ENCODE measurements around the gene KLHL28. TPM values are rescaled to one million over a fixed set of nuclear protein-coding genes. Genes with fewer than 3 reads are reported as not detected.

Gene KLHL28
- total RNA-seq, 2 donors from 2014 or later = 18.6 to 20.3 TPM

DNA sequence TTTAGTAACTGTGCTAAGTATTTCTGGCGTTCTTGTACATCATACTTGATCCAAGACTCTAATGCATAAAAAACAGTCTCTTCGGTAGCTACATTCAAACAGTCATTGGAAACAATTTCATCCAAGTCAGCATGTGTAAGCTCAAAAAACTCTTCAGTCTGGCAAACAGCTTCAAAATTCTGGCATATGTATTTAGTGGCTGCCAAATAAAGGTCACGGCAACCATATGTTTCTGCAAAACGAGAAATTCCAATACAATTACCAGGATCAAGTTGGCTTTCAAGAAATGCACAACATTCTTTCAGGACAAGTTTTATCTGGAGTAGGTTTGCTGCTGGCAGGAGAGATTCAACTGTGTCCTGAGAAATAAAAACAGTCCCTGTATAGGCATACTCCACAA is 16.5 kb downstream of the KLHL28 start:
- H3K36me3 ChIP-seq (ENCODE audit: control insufficient read depth, insufficient read depth, low read length) = peaks cover 78% of the 10 kb centered on the region
- no peaks in the 10 kb centered on the region for H3K4me1 Mint-ChIP-seq
- no peak for TF ChIP-seq CTCF (conservative IDR thresholded peaks at IDR 0.05)
- DNase-seq = no peak
- H3K27me3 ChIP-seq (ENCODE audit: control insufficient read depth, insufficient read depth, low read length, poor library complexity, severe bottlenecking) = no peaks in the 10 kb centered on the region
- H3K36me3 Mint-ChIP-seq (ENCODE audit: low read depth) = peaks cover 60% of the 10 kb centered on the region
- H3K9me3 Mint-ChIP-seq = peaks cover 8% of the 10 kb centered on the region
- no peak overlapping the region for H3K4me3 Mint-ChIP-seq
- no peak overlapping the region for H3K9ac ChIP-seq (ENCODE audit: extremely low read depth, low read length, poor library complexity, severe bottlenecking)
- H3K9me3 ChIP-seq (ENCODE audit: control insufficient read depth, low read length) = peaks cover 22% of the 10 kb centered on the region
- H3K4me3 ChIP-seq (ENCODE audit: low read length) = no peak overlapping the region
- 90 to 95% methylated on average over 4 of the region's 4 CpGs for WGBS, 2 experiments (ENCODE audit: insufficient coverage in 1 of 2, insufficient read length in 1 of 2)
- no peak overlapping the region for H3K27ac ChIP-seq (ENCODE audit: low read depth, low read length)
- no peaks in the 10 kb centered on the region for H3K4me1 ChIP-seq (ENCODE audit: control insufficient read depth, insufficient read depth, low read length)
- H3K27ac Mint-ChIP-seq = no peak overlapping the region
- no peaks in the 10 kb centered on the region for H3K27me3 Mint-ChIP-seq (ENCODE audit: insufficient read depth)

GRCh38 chr14:44944107-44944506 is 17.6 kb downstream of the KLHL28 start:
- peaks cover 33% of the 10 kb centered on the region for H3K9me3 ChIP-seq (ENCODE audit: control insufficient read depth, low read length)
- H3K9ac ChIP-seq (ENCODE audit: extremely low read depth, low read length, poor library complexity, severe bottlenecking) = no peak overlapping the region
- no peak for TF ChIP-seq CTCF (conservative IDR thresholded peaks at IDR 0.05)
- Mint-ChIP-seq H3K27ac (no peak overlapping the region), H3K4me3 (no peak overlapping the region), H3K4me1 (no peaks in the 10 kb centered on the region), H3K36me3 (ENCODE audit: low read depth) (peaks cover 71% of the 10 kb centered on the region), H3K27me3 (ENCODE audit: insufficient read depth) (no peaks in the 10 kb centered on the region), H3K9me3 (peaks cover 15% of the 10 kb centered on the region)
- H3K27me3 ChIP-seq (ENCODE audit: control insufficient read depth, insufficient read depth, low read length, poor library complexity, severe bottlenecking) = no peaks in the 10 kb centered on the region
- H3K4me3 ChIP-seq (ENCODE audit: low read length) = no peak overlapping the region
- no peak overlapping the region for H3K27ac ChIP-seq (ENCODE audit: low read depth, low read length)
- DNase-seq = no peak
- peaks cover 84% of the 10 kb centered on the region for H3K36me3 ChIP-seq (ENCODE audit: control insufficient read depth, insufficient read depth, low read length)
- H3K4me1 ChIP-seq (ENCODE audit: control insufficient read depth, insufficient read depth, low read length) = no peaks in the 10 kb centered on the region

GRCh38 chr14:44942436-44942835 is 19.3 kb downstream of the KLHL28 start:
- Histone ChIP-seq H3K9me3 (ENCODE audit: control insufficient read depth, low read length) (peaks cover 43% of the 10 kb centered on the region), H3K27me3 (ENCODE audit: control insufficient read depth, insufficient read depth, low read length, poor library complexity, severe bottlenecking) (no peaks in the 10 kb centered on the region), H3K4me3 (ENCODE audit: low read length) (no peak overlapping the region), H3K9ac (ENCODE audit: extremely low read depth, low read length, poor library complexity, severe bottlenecking) (no peak overlapping the region), H3K36me3 (ENCODE audit: control insufficient read depth, insufficient read depth, low read length) (peaks cover 80% of the 10 kb centered on the region), H3K27ac (ENCODE audit: low read depth, low read length) (no peak overlapping the region), H3K4me1 (ENCODE audit: control insufficient read depth, insufficient read depth, low read length) (no peaks in the 10 kb centered on the region)
- 93% methylated on average over 1 of the region's 1 CpG; no CpG with 5 or more reads in 1 of the 2 experiments for WGBS, 2 experiments (ENCODE audit: insufficient coverage in 1 of 2, insufficient read length in 1 of 2)
- H3K27ac Mint-ChIP-seq = no peak overlapping the region
- no peak overlapping the region for H3K4me3 Mint-ChIP-seq
- TF ChIP-seq CTCF (conservative IDR thresholded peaks at IDR 0.05) = no peak
- no peaks in the 10 kb centered on the region for H3K27me3 Mint-ChIP-seq (ENCODE audit: insufficient read depth)
- H3K9me3 Mint-ChIP-seq = peaks cover 32% of the 10 kb centered on the region
- H3K4me1 Mint-ChIP-seq = no peaks in the 10 kb centered on the region
- H3K36me3 Mint-ChIP-seq (ENCODE audit: low read depth) = peaks cover 73% of the 10 kb centered on the region
- no peak for DNase-seq
